K562 (cell line): Measurements from ENCODE around the gene TMEM135. TPM values are rescaled to one million over a fixed set of nuclear protein-coding genes. Genes with fewer than 3 reads are reported as not detected.

Source experiments
- ATAC-seq: fragments of 200-7000 bp; cut with Tn5 transposase; 3 replicates; pipeline ENCODE4 v1.9.1; 2020; ENCODE audit warnings: moderate library complexity
- BruUV-seq: library from RNA; stranded (reverse); fragments of 400-500 nt; replicated peaks from 2 replicates; lab custom pipeline; 2021; lab: Mats Ljungman, UMichigan
- CTCF ChIA-PET: fragments of 300-600 bp; formaldehyde crosslinking; extraction: SDS; loops from one replicate; lab custom pipeline; 2021; ENCODE audit warnings: low intra/inter-chr PET ratio; lab: Yijun Ruan, JAX
- POLR2A ChIA-PET: fragments of 300-600, 350-650 bp; sonication (Branson Sonifier 250); formaldehyde crosslinking; extraction: SDS; loops from one replicate; lab custom pipeline; 2021; ENCODE audit warnings: antibody characterized with exemption, inconsistent platforms; lab: Yijun Ruan, JAX
- DNase-seq, 4 experiments: peaks; one replicate each; pipeline versions ENCODE4 v3.0.0 to v3.0.0-alpha.2; 2011 to 2018; ENCODE audit warnings: low spot score in 3 of 4, mixed read lengths in 3 of 4; ENCODE audit errors: extremely low read depth in 1 of 4
- FAIRE-seq: peaks from 2 replicates; lab custom pipeline; 2011; peaks lifted over from hg19 to GRCh38; lab: Jason Lieb, UNC
- H2AFZ ChIP-seq: 2 replicates; pipeline ENCODE4 v1.6.0; 2011; ENCODE audit warnings: low read depth, low read length, control low read depth, inconsistent platforms
- H3K27ac ChIP-seq: fragments of 200-600 bp; 3 replicates; pipeline ENCODE4 v1.8.0; 2011; ENCODE audit warnings: low read depth, mild to moderate bottlenecking, control low read depth, inconsistent platforms, low read length, moderate library complexity, mixed read lengths; ENCODE audit errors: extremely low read depth
- H3K27me3 ChIP-seq, 2 experiments: fragments of 300-600 bp in 1 of 2; 2 replicates in 1 of 2; 3 replicates in 1 of 2; pipeline versions ENCODE4 v1.6.0 to v1.8.0; 2011; ENCODE audit warnings: inconsistent platforms in 2 of 2, low read length in 2 of 2, mild to moderate bottlenecking in 1 of 2, mixed read lengths in 1 of 2, moderate library complexity in 1 of 2; ENCODE audit not compliant: control insufficient read depth in 2 of 2, insufficient read depth in 2 of 2
- H3K36me3 ChIP-seq: fragments of 300-600 bp; 3 replicates; pipeline ENCODE4 v1.8.0; 2011; ENCODE audit warnings: mild to moderate bottlenecking, low read length, inconsistent platforms; ENCODE audit not compliant: control insufficient read depth, insufficient read depth
- H3K4me1 ChIP-seq, 2 experiments: fragments of 200-600 bp in 1 of 2; replicated peaks in 1 of 2; 2 replicates in 1 of 2; 3 replicates in 1 of 2; pipeline versions ENCODE4 v1.5.1 to v1.8.0; 2011; ENCODE audit warnings: inconsistent platforms in 2 of 2, low read length in 2 of 2, mild to moderate bottlenecking in 1 of 2, mixed read lengths in 1 of 2, moderate library complexity in 1 of 2; ENCODE audit not compliant: control insufficient read depth in 2 of 2, insufficient read depth in 2 of 2
- H3K4me2 ChIP-seq: 2 replicates; pipeline ENCODE4 v1.6.1; 2011; ENCODE audit warnings: low read length, control low read depth, inconsistent platforms, mixed read lengths; ENCODE audit not compliant: insufficient read depth
- H3K4me3 ChIP-seq: fragments of 200-600 bp; sonication (generic), shearing (Covaris generic); 2 replicates; pipeline ENCODE4 v1.5.1; 2016; ENCODE audit warnings: control low read depth, inconsistent platforms
- H3K79me2 ChIP-seq: fragments of 200-600 bp; 3 replicates; pipeline ENCODE4 v1.8.0; 2011; ENCODE audit warnings: low read length, inconsistent platforms; ENCODE audit not compliant: control insufficient read depth, insufficient read depth
- H3K9ac ChIP-seq, 2 experiments: 2 replicates each; pipeline versions ENCODE4 v1.6.0 to v1.6.1; 2011; ENCODE audit warnings: low read depth in 2 of 2, low read length in 2 of 2, control low read depth in 1 of 2, inconsistent platforms in 1 of 2, mild to moderate bottlenecking in 1 of 2, mixed read lengths in 1 of 2; ENCODE audit not compliant: insufficient read depth in 1 of 2
- H3K9me1 ChIP-seq: one replicate; pipeline ENCODE4 v1.6.0; 2011; ENCODE audit warnings: inconsistent platforms, mild to moderate bottlenecking, low read length, moderate library complexity; ENCODE audit not compliant: control insufficient read depth, insufficient read depth
- H3K9me3 ChIP-seq: replicated peaks from 2 replicates; pipeline ENCODE4 v1.5.1; 2011; ENCODE audit warnings: low read depth, low read length, inconsistent platforms; ENCODE audit not compliant: control insufficient read depth, insufficient read depth
- H4K20me1 ChIP-seq: replicated peaks from 2 replicates; pipeline ENCODE4 v1.6.1; 2011; ENCODE audit warnings: low read length, inconsistent platforms, mixed read lengths; ENCODE audit not compliant: control insufficient read depth, insufficient read depth
- CREM ChIP-seq: IDR thresholded peaks from 2 replicates; pipeline ENCODE4 v1.6.1; 2014; ENCODE audit warnings: antibody characterized with exemption, low read depth
- FOXA3 ChIP-seq, 2 experiments: fragments of 450-650 bp in 1 of 2; sonication (generic) in 1 of 2; formaldehyde crosslinking; IDR thresholded peaks in 1 of 2; conservative IDR thresholded peaks in 1 of 2; 2 replicates each; pipeline versions ENCODE4 v1.4.0 to v1.8.0; 2020 to 2022; ENCODE audit warnings: mild to moderate bottlenecking in 2 of 2, missing genetic modification reagents in 1 of 2
- NFIC ChIP-seq: fragments of 450-650 bp; IDR thresholded peaks from 2 replicates; pipeline ENCODE4 v1.6.1; 2017; ENCODE audit warnings: mild to moderate bottlenecking, inconsistent platforms
- PHB ChIP-seq: fragments of 250-450 bp; sonication (Bioruptor Pico); IDR thresholded peaks from 2 replicates; pipeline ENCODE4 v1.5.0; 2021
- TBL1XR1 ChIP-seq, 2 experiments: IDR thresholded peaks; 2 replicates each; pipeline ENCODE4 v1.6.1; 2012; ENCODE audit warnings: improper control_type of control experiment in 2 of 2, low read length in 2 of 2, mild to moderate bottlenecking in 1 of 2
- ZBTB8A ChIP-seq: fragments of 450-650 bp; IDR thresholded peaks from 2 replicates; pipeline ENCODE4 v1.6.1; 2018; ENCODE audit warnings: mild to moderate bottlenecking, moderate library complexity; ENCODE audit not compliant: partially characterized antibody
- ZC3H4 ChIP-seq: sonication (generic); formaldehyde crosslinking; IDR thresholded peaks from 2 replicates; pipeline ENCODE4 v1.9.0; 2021; ENCODE audit warnings: missing genetic modification reagents, borderline replicate concordance
- ZNF41 ChIP-seq: fragments of 250-450 bp; sonication (Bioruptor Pico); conservative IDR thresholded peaks from 2 replicates; pipeline ENCODE4 v1.4.0; 2020; ENCODE audit warnings: mild to moderate bottlenecking
- WGBS: fragments of 100-300 bp; shearing (Covaris generic); methylation state at CpG from one replicate; pipeline ENCODE4 v1.1.6; 2016; ENCODE audit warnings: low coverage, mixed read lengths; ENCODE audit not compliant: insufficient coverage; ENCODE audit errors: missing lambda C conversion rate; 5-methylcytosine and 5-hydroxymethylcytosine counted together
- in situ Hi-C: fragments of 300-500 bp; cut with MboI; formaldehyde crosslinking; loops from 4 replicates; pipeline ENCODE4 v1.15.0; 2018; ENCODE audit warnings: inconsistent platforms, mixed read lengths
- intact Hi-C: fragments of 100-400 bp; cut with micrococcal nuclease; formaldehyde crosslinking; loops from 2 replicates; pipeline ENCODE4 v1.14.2; 2022
- polyA plus RNA-seq, 8 experiments: library from polyadenylated mRNA; depleted of rRNA in 4 of 8; stranded (reverse) in 5 of 8; unstranded in 3 of 8; fragments of >200 nt; fragmentation: Nextera tagmentation in 2 of 8; fragmentation: Illumina TruSeq in 1 of 8; extraction: Ambion mirVana in 2 of 8; extraction: Trizol in 1 of 8; gene quantifications; 2 replicates each; pipeline versions ENCODE4 v1.2.1 to v1.2.3, GENCODE V29; 2011 to 2014; ENCODE audit warnings: inconsistent platforms in 1 of 8, missing spikeins in 1 of 8
- total RNA-seq, 7 experiments: library from RNA; depleted of rRNA in 6 of 7; stranded (reverse); fragments of >200 nt in 6 of 7; fragmentation: Illumina TruSeq in 2 of 7; extraction: Trizol in 2 of 7; gene quantifications; 2 replicates each; pipeline versions ENCODE4 v1.2.1 to v1.2.3, GENCODE V29; 2011 to 2021; ENCODE audit warnings: low replicate concordance in 1 of 7
- TF ChIP-seq, protein P1 (sequence below): fragments of 450-650 bp; formaldehyde crosslinking; IDR thresholded peaks from 2 replicates; pipeline ENCODE4 v1.4.0; 2020; ENCODE audit warnings: mild to moderate bottlenecking, mixed read lengths
- TF ChIP-seq, protein P2 (sequence below): sonication (generic); formaldehyde crosslinking; IDR thresholded peaks from 2 replicates; pipeline ENCODE4 v1.9.0; 2022; ENCODE audit warnings: mild to moderate bottlenecking, missing genetic modification reagents

Gene TMEM135
- total and polyA plus RNA-seq, 9 of the 15 experiments (the other 6 are each of a cell fraction or from before 2014, with no cell fraction given) = 17.3 to 53.6 (median 24.9) TPM

DNA sequence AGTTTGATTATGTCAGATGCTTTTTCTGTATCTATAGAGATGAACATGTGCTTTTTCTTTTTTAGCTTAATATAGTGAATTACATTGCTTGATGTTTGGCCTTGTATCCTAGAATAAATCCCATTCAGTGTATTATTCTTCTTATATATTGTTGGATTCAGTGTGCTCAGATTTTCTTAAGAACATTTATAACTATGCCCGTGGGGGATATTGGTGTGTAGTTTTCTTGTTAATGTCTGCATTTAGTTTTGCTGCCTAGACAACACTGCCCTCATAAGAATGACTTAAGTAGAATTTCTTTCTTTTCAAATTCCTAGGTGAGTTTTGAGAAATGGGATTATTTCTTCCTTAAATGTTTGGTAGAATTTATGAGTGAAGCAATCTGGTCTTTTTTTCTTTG is 98.5 kb downstream of the TMEM135 start:
- H3K27ac ChIP-seq = no peak overlapping the region
- H3K4me1 ChIP-seq = no peaks in the 10 kb centered on the region
- no peak for ATAC-seq
- H3K9ac ChIP-seq = no peak overlapping the region
- no peaks in the 10 kb centered on the region for H4K20me1 ChIP-seq
- no peak overlapping the region for H3K4me3 ChIP-seq
- in situ Hi-C loops = no loop called here
- H3K9me1 ChIP-seq = no peaks in the 10 kb centered on the region
- no TSS peak for BruUV-seq
- no peaks in the 10 kb centered on the region for H3K27me3 ChIP-seq
- H3K9me3 ChIP-seq = no peaks in the 10 kb centered on the region
- ChIA-PET CTCF (interaction anchor here (1.0 kb wide), 1 partner anchor 145 kb away, joined by 3 read pairs; no protein-coding TSS in a partner anchor), POLR2A (no interaction called here)
- TF ChIP-seq ZBTB8A (no peak), NFIC (no peak), ZC3H4 (CRISPR knock-in tag) (no peak), ZNF41 (CRISPR knock-in tag) (no peak), PHB (CRISPR knock-in tag) (no peak), TBL1XR1 (IDR thresholded peaks at IDR 0.05; ENCODE audit: low read length in 2 of 2) (no peak), FOXA3 (CRISPR knock-in tag; conservative IDR thresholded peaks at IDR 0.05 in 1 of 2, IDR thresholded peaks at IDR 0.05 in 1 of 2) (no peak), CREM (no peak)
- TF ChIP-seq, protein P1, sequence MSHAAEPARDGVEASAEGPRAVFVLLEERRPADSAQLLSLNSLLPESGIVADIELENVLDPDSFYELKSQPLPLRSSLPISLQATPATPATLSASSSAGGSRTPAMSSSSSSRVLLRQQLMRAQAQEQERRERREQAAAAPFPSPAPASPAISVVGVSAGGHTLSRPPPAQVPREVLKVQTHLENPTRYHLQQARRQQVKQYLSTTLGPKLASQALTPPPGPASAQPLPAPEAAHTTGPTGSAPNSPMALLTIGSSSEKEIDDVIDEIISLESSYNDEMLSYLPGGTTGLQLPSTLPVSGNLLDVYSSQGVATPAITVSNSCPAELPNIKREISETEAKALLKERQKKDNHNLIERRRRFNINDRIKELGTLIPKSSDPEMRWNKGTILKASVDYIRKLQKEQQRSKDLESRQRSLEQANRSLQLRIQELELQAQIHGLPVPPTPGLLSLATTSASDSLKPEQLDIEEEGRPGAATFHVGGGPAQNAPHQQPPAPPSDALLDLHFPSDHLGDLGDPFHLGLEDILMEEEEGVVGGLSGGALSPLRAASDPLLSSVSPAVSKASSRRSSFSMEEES (CRISPR knock-in tag) = no peak
- TF ChIP-seq, protein P2, sequence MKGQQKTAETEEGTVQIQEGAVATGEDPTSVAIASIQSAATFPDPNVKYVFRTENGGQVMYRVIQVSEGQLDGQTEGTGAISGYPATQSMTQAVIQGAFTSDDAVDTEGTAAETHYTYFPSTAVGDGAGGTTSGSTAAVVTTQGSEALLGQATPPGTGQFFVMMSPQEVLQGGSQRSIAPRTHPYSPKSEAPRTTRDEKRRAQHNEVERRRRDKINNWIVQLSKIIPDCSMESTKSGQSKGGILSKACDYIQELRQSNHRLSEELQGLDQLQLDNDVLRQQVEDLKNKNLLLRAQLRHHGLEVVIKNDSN = no peak
- intact Hi-C loops = no loop called here
- no peak for FAIRE-seq
- no peak overlapping the region for H3K4me2 ChIP-seq
- no peak for DNase-seq
- 31% methylated on average over 1 of the region's 1 CpG for WGBS
- H2AFZ ChIP-seq = no peak overlapping the region
- H3K36me3 ChIP-seq = no peaks in the 10 kb centered on the region
- peaks cover 22% of the 10 kb centered on the region for H3K79me2 ChIP-seq
